SIG-M5 (cell line): ENCODE measurements around the gene ZNF526.

Source experiments
- DNase-seq: peaks from one replicate; lab custom pipeline; 2025; lab: John Stamatoyannopoulos, UW

The ZNF526 gene

GRCh38 chr19:42196011-42197001, 23.8 kb upstream of the ZNF526 start:
- no peak for DNase-seq

GRCh38 chr19:42197375-42197817, 22.7 kb upstream of the ZNF526 start:
- no peak for DNase-seq

- no peak for DNase-seq
Observed at GRCh38 chr19:42198676-42199439, 21.3 kb upstream of the ZNF526 start.

GRCh38 chr19:42199440-42200115, 20.5 kb upstream of the ZNF526 start:
- peak; percentile 59 for DNase-seq

DNA sequence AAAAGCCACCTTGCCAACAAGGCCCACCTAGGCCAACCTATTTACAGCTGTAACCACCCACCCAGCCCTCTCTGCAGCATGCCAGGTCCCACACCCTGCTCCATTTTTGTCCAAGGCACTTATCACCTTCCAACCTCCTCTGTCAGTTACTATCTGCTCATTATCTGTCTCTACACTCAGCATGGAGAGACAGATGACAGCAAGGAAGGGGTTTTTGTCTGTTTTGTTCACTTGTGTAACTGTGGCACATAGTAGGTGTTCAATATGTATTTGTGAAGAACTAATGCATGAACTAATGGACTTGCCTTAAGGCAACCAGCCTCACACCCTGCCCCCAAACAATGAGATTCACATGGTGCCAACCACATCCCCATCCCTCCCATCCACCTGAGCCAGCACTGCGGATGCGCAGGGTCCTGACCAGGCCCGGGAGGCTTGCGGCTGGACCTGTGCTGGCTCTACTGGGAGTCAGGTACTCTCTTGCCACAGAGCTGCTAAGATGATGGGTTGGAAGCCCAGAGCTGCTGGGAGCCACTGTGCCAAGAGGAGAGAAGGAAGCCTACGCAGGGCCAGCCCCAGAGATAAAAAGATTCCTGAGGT, 19.9 kb upstream of the ZNF526 start:
- DNase-seq: no peak

- peak; percentile 90 for DNase-seq
Observed at GRCh38 chr19:42201489-42202289, 18.4 kb upstream of the ZNF526 start.

GRCh38 chr19:42202290-42202880, 17.7 kb upstream of the ZNF526 start:
- DNase-seq: no peak

DNA sequence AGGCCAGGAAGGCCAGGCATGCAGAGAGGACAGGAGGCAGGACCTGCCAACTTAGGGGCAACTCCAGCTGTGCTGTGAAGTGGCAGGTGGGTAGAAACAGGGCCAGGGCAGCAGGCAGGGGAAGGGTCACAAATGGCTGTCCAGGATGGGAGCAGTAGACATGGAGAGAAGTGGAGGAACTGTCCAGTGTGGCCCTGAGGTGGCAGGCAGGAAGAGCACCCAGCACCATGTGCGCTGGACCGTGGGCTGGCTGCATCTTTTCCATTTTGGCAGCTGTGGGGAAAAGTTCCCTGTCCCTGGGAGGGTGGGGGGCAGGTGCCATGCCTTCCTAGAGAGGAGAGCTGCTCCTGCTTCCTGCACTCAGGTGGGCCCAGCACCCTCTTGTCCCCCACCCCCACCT, 16.4 kb upstream of the ZNF526 start:
- DNase-seq: no peak

DNA sequence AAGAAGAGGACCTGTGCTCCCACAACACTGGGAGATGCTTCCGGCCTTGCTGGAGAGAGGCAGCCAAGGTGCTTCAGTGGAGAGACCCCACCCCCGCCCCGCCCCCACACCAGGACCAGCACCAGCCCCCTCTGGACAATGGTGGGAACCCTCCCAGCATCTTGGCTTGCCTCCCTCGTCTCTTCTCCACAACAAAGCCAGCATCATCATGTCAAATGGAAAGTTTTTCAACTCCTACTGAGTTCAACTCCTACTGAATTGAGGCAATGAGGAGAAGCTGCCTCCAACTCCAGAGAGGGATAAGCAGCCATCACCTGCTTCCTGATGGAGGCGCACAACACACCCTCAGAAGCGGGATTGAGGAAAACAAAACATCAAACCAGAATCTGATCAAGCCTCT, 15.4 kb upstream of the ZNF526 start:
- DNase-seq: no peak

- no peak for DNase-seq
Observed at GRCh38 chr19:42206871-42207755, 13.0 kb upstream of the ZNF526 start.

GRCh38 chr19:42207767-42208271, 12.3 kb upstream of the ZNF526 start:
- no peak for DNase-seq

- DNase-seq: no peak
Observed at GRCh38 chr19:42208612-42209011, 11.5 kb upstream of the ZNF526 start.

GRCh38 chr19:42212886-42213285, 7.2 kb upstream of the ZNF526 start:
- DNase-seq: no peak

DNA sequence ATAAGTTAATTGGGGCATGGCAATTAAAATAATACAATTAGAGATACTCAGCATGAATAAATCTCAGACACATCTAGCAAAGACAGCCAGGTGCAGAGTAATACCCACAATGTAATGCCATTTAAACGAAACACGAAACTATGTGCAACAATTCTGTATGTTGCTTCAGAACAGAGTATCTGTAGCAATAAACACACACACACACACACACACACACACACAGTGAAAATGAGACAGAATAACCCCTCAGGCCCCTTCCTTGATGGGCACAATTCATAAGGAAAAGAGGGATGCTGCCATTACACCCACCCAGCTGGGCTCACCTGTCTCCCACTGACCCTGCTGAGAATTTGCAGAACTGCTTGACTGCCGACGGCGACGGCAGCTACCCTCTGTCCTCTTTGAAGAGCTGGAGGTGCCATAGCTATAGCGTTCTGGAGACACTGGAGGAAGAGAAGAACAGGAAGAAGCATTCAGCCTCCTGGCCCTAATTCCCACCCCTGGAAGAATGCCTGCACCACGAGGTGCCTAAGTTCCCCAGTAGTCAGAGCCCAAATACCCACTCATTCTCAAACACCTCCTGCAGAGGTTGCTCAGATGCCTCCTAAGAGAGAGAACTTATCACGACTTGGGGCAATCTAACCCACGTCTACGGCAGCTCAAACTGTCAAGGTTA, 5.2 kb upstream of the ZNF526 start:
- no peak for DNase-seq

DNA sequence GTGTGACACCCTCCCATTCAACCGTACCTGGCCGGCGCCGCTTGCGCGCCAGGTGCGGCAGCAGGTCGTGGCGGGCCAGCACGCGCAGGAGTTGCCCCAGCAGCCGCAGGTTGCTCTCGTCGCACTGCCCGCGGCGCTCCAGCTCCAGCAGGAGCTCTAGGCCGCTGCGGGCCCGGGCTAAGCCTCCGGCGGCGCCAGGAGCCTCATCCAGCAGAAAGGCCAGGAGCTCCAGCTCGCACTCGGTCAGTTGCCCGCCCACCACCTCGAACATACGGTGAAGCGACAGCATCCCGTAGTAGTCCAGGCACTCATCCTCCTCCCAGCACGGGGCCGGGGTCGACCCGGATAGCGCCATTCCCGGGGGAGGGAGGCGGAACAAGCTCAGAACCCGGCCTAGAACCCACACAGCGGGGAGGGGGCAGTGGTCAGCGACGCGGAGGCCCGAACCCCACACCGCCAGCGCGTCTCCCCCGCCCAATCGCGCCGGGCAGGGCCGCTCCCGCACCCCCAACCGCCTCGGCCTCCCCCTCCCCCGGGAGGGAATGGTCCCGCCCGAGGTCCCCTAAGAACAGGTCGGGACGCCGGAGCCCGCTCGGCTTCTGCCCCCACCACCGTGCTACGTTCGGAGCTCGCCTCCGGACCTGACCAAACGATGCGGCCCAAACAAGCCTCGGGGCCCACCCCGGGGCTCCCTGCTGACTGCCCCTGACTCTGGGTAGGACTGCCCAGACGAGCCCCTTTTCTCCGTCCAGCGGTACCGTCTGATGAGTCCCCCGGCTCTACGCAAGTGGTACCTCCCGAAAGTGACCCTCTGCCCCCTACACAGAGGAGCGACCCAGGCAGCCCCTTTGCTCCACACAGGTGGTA, 3.2 kb upstream of the ZNF526 start:
- DNase-seq: no peak

DNA sequence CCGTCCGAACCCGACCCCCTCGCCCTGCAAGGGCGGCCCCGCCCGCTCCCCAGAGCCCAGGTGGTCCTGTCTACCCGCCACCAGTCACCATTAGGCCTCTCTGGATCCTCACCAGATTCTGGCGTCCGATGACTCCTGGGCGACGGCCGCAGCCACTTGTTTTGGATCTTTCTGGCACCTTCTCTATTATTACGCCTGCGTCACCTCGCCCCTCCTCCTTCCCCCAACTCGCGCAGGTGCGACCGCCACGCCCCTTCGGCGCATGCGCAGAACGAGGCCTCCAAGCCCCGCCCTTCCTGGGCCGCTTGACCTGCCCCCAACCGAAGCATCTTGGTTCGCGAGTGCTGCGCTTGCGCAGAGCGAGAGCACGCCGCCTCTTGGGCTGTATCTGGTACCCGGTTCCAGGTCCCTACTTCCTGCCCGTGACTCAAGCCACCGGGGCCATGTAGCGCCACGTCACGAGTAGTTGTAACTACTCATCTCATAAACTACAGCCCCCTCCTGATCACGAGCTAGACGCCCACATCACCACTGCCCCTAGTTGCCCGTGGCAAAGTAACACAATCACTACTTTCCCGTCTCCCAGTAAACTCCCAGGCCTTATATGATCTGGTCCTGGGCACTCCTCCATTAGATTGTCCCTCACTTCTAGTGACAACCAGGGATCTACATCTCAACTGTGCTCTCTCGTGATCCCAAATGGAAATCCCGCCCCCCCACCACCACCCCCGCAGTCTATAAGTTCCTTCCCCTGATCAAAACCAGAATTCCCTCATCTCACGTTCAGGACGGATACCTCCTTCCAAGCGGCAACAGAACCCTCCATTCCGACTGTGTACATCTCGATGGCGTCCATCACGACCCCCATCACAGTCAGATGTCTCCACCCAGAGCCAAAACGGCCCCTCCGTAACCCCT, 2.3 kb upstream of the ZNF526 start, which contains the start of gene DEDD2:
Gene DEDD2 (minus strand): TSS at position 158 of the 918 bp plus-strand sequence. CDS start 670 bp downstream, outside the sequence.
- DNase-seq: peak; percentile 68

DNA sequence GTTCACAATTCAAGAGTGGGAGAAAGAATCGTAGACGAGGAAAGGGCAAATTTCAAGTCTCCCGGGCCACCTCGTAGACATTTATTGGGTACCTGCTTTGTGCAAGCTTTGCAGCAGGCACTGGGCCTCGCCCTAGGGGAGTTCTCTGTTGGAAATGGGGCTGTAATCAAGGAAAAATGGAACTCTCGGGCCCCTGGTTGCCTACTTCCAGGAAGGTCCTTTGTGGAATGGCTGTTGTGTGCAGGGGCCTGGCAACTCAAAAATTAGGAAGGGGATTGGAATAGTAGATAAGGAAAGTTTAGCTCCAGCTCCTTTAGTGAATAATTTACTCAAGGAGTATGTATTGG, 612 bp downstream of the ZNF526 start:
- DNase-seq: no peak
